HCT116 (cell line): ENCODE data around the gene RANBP3L. TPM values are rescaled to one million over a fixed set of nuclear protein-coding genes. Genes with fewer than 3 reads are reported as not detected.

Experiments used
- ATAC-seq: fragments of 200-7000 bp; cut with Tn5 transposase; 2 replicates; pipeline ENCODE4 v1.9.1; 2020; ENCODE audit warnings: mild to moderate bottlenecking, moderate library complexity
- BruUV-seq: library from RNA; stranded (reverse); fragments of 400-500 nt; replicated peaks from 2 replicates; lab custom pipeline; 2021; lab: Mats Ljungman, UMichigan
- CTCF ChIA-PET: fragments of 300-600 bp; sonication (Branson Sonifier 250); formaldehyde crosslinking; loops from one replicate; lab custom pipeline; 2021; ENCODE audit warnings: antibody characterized with exemption; lab: Charles Lee
- POLR2A ChIA-PET: fragments of 300-600, 350-600 bp; sonication (Branson Sonifier 250); formaldehyde crosslinking; loops from one replicate; lab custom pipeline; 2021; ENCODE audit warnings: antibody characterized with exemption; lab: Charles Lee
- RAD21 ChIA-PET, 2 experiments: fragments of 300-600 bp; sonication (Branson Sonifier 250); formaldehyde crosslinking; loops; one replicate each; lab custom pipeline; 2023; ENCODE audit warnings: low total read pairs in 2 of 2; ENCODE audit not compliant: uncharacterized antibody in 2 of 2, unreplicated experiment in 2 of 2, low non-redundant PET in 1 of 2; lab: Charles Lee
- DNase-seq: peaks from one replicate; pipeline ENCODE4 v3.0.0-alpha.2; 2010; ENCODE audit warnings: low read depth, low spot score
- H2AFZ ChIP-seq: fragments of 200-600 bp; shearing (Covaris generic), sonication (generic); 2 replicates; pipeline ENCODE4 v1.6.1; 2017; ENCODE audit warnings: low read depth, mixed run types, mixed read lengths, antibody characterized with exemption, low read length; ENCODE audit not compliant: poor library complexity, severe bottlenecking
- H3K27ac ChIP-seq: 2 replicates; pipeline ENCODE4 v1.5.1; 2012; ENCODE audit warnings: low read depth, low read length
- H3K27me3 ChIP-seq: fragments of 200-600 bp; sonication (generic); 2 replicates; pipeline ENCODE4 v1.6.1; 2016; ENCODE audit warnings: mixed run types, low read length, mixed read lengths; ENCODE audit not compliant: insufficient read depth
- H3K36me3 ChIP-seq, 2 experiments: fragments of 200-500 bp in 1 of 2; fragments of 200-600 bp in 1 of 2; sonication (Bioruptor generic) in 1 of 2; sonication (generic) in 1 of 2; 2 replicates each; pipeline versions ENCODE4 v1.5.1 to v1.6.1; 2014 to 2016; ENCODE audit warnings: low read length in 2 of 2, inconsistent platforms in 1 of 2, mixed read lengths in 1 of 2, mixed run types in 1 of 2; ENCODE audit not compliant: insufficient read depth in 2 of 2, control insufficient read depth in 1 of 2
- H3K4me1 ChIP-seq, 2 experiments: fragments of 200-600 bp in 1 of 2; sonication (generic) in 1 of 2; 2 replicates each; pipeline versions ENCODE4 v1.5.1 to v1.6.1; 2012 to 2017; ENCODE audit warnings: low read length in 2 of 2, inconsistent platforms in 1 of 2, mild to moderate bottlenecking in 1 of 2, mixed read lengths in 1 of 2, mixed run types in 1 of 2, moderate library complexity in 1 of 2; ENCODE audit not compliant: insufficient read depth in 2 of 2, control insufficient read depth in 1 of 2
- H3K4me2 ChIP-seq: fragments of 200-600 bp; sonication (generic); 2 replicates; pipeline ENCODE4 v1.6.1; 2017; ENCODE audit warnings: mixed run types, low read length, mixed read lengths
- H3K4me3 ChIP-seq, 2 experiments: fragments of 200-600 bp in 1 of 2; sonication (generic) in 1 of 2; replicated peaks in 1 of 2; 2 replicates each; pipeline ENCODE4 v1.5.1; 2011 to 2016; ENCODE audit warnings: low read length in 2 of 2, control low read depth in 1 of 2, low read depth in 1 of 2, mild to moderate bottlenecking in 1 of 2, mixed read lengths in 1 of 2, mixed run types in 1 of 2
- H3K79me2 ChIP-seq: fragments of 200-600 bp; sonication (generic); 2 replicates; pipeline ENCODE4 v1.6.1; 2017; ENCODE audit warnings: mild to moderate bottlenecking, mixed run types, low read length, moderate library complexity, mixed read lengths; ENCODE audit not compliant: insufficient read depth
- H3K9ac ChIP-seq: fragments of 200-600 bp; sonication (generic); 2 replicates; pipeline ENCODE4 v1.6.1; 2016; ENCODE audit warnings: low read length, mixed read lengths
- H3K9me2 ChIP-seq: fragments of 200-600 bp; sonication (generic), shearing (Covaris generic); 2 replicates; pipeline ENCODE4 v1.6.1; 2017; ENCODE audit warnings: mixed run types, mild to moderate bottlenecking, moderate library complexity; ENCODE audit not compliant: insufficient read depth
- H3K9me3 ChIP-seq, 2 experiments: fragments of 200-500 bp in 1 of 2; fragments of 200-600 bp in 1 of 2; sonication (Bioruptor generic) in 1 of 2; sonication (generic) in 1 of 2; 2 replicates each; pipeline ENCODE4 v1.6.1; 2014 to 2017; ENCODE audit warnings: low read length in 2 of 2, mixed read lengths in 2 of 2, inconsistent platforms in 1 of 2, low read depth in 1 of 2, mild to moderate bottlenecking in 1 of 2, mixed run types in 1 of 2, moderate library complexity in 1 of 2; ENCODE audit not compliant: control insufficient read depth in 1 of 2, insufficient read depth in 1 of 2
- H4K20me1 ChIP-seq: fragments of 200-600 bp; sonication (generic), shearing (Covaris generic); 2 replicates; pipeline ENCODE4 v1.6.1; 2017; ENCODE audit warnings: mixed run types, mild to moderate bottlenecking, moderate library complexity; ENCODE audit not compliant: insufficient read depth
- CBX3 ChIP-seq: IDR thresholded peaks from 2 replicates; pipeline ENCODE4 v1.6.1; 2012; ENCODE audit warnings: low read depth
- EGR1 ChIP-seq: IDR thresholded peaks from 2 replicates; pipeline ENCODE4 v1.6.1; 2012; ENCODE audit warnings: low read depth
- ELF1 ChIP-seq: IDR thresholded peaks from 2 replicates; pipeline ENCODE4 v1.6.1; 2012; ENCODE audit warnings: low read depth, borderline replicate concordance
- JUND ChIP-seq: IDR thresholded peaks from 2 replicates; pipeline ENCODE4 v1.6.1; 2012
- POLR2A ChIP-seq: IDR thresholded peaks from 2 replicates; pipeline ENCODE4 v1.7.0; 2011; ENCODE audit warnings: borderline replicate concordance; ENCODE audit not compliant: insufficient read depth, insufficient read length; ENCODE audit errors: extremely low read depth
- POLR2AphosphoS5 ChIP-seq: IDR thresholded peaks from 2 replicates; pipeline ENCODE4 v1.6.1; 2011; ENCODE audit warnings: mild to moderate bottlenecking, low read depth, low read length, moderate library complexity
- SP1 ChIP-seq: IDR thresholded peaks from 2 replicates; pipeline ENCODE4 v1.6.1; 2012; ENCODE audit warnings: low read depth
- ZNF274 ChIP-seq: fragments of 200-500 bp; sonication (Bioruptor generic); IDR thresholded peaks from 2 replicates; pipeline ENCODE4 v1.6.1; 2014; ENCODE audit warnings: mild to moderate bottlenecking, low read depth, low read length, inconsistent platforms
- intact Hi-C: fragments of 100-400 bp; cut with micrococcal nuclease; formaldehyde crosslinking; loops from 2 replicates; pipeline ENCODE4 v1.10.0; 2022
- total RNA-seq: library from RNA; stranded (reverse); gene quantifications from one replicate; pipeline ENCODE4 v1.2.1, GENCODE V29; 2021; ENCODE audit not compliant: unreplicated experiment
- TF ChIP-seq, protein P1 (sequence below): IDR thresholded peaks from 2 replicates; pipeline ENCODE4 v1.6.1; 2012; ENCODE audit warnings: low read depth
- TF ChIP-seq, protein P2 (sequence below): IDR thresholded peaks from 2 replicates; pipeline ENCODE4 v1.6.1; 2012

RANBP3L gene
- total RNA-seq, 1 experiment from 2014 or later: not detected

DNA sequence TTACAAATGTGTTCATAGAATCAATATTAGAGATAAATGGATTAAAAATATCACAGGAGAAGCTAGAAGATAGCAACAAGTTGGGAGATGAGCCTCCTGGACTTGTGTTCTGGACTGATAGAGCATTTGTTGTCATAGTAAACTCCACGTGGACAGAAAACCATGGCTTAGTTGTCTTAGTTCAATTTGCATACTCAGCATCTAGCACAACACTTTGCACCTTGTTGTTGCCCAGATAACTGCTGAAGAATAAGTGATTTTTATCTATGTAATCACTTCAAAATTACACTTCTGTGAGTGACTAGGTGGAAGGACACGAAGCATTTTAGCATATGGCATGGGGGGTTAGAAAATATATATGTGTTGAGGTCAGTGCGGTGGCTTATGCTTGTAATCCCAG is 4.0 kb downstream of the RANBP3L start:
- H3K27me3 ChIP-seq: no peaks in the 10 kb centered on the region; the same call in 1 of the 2 replicates
- no peak overlapping the region for H2AFZ ChIP-seq
- RAD21 ChIA-PET: no interaction called here
- H3K4me3 ChIP-seq: no peak overlapping the region
- no peak for TF ChIP-seq POLR2A
- TF ChIP-seq ZNF274: no peak
- TF ChIP-seq POLR2AphosphoS5: no peak
- TF ChIP-seq CBX3: no peak
- TF ChIP-seq, protein P1, sequence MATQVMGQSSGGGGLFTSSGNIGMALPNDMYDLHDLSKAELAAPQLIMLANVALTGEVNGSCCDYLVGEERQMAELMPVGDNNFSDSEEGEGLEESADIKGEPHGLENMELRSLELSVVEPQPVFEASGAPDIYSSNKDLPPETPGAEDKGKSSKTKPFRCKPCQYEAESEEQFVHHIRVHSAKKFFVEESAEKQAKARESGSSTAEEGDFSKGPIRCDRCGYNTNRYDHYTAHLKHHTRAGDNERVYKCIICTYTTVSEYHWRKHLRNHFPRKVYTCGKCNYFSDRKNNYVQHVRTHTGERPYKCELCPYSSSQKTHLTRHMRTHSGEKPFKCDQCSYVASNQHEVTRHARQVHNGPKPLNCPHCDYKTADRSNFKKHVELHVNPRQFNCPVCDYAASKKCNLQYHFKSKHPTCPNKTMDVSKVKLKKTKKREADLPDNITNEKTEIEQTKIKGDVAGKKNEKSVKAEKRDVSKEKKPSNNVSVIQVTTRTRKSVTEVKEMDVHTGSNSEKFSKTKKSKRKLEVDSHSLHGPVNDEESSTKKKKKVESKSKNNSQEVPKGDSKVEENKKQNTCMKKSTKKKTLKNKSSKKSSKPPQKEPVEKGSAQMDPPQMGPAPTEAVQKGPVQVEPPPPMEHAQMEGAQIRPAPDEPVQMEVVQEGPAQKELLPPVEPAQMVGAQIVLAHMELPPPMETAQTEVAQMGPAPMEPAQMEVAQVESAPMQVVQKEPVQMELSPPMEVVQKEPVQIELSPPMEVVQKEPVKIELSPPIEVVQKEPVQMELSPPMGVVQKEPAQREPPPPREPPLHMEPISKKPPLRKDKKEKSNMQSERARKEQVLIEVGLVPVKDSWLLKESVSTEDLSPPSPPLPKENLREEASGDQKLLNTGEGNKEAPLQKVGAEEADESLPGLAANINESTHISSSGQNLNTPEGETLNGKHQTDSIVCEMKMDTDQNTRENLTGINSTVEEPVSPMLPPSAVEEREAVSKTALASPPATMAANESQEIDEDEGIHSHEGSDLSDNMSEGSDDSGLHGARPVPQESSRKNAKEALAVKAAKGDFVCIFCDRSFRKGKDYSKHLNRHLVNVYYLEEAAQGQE: no peak
- TF ChIP-seq EGR1: no peak
- TF ChIP-seq SP1: no peak
- no peak for TF ChIP-seq ELF1
- no peak for TF ChIP-seq JUND
- TF ChIP-seq, protein P2, sequence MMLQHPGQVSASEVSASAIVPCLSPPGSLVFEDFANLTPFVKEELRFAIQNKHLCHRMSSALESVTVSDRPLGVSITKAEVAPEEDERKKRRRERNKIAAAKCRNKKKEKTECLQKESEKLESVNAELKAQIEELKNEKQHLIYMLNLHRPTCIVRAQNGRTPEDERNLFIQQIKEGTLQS: no peak
- POLR2A ChIA-PET: no interaction called here
- H3K9ac ChIP-seq: no peak overlapping the region
- no peaks in the 10 kb centered on the region for H3K79me2 ChIP-seq
- ATAC-seq (no peak), DNase-seq (no peak)
- H3K9me3 ChIP-seq: no peaks in the 10 kb centered on the region
- no peaks in the 10 kb centered on the region for H3K36me3 ChIP-seq
- H4K20me1 ChIP-seq: no peaks in the 10 kb centered on the region
- no peaks in the 10 kb centered on the region for H3K9me2 ChIP-seq
- no peaks in the 10 kb centered on the region for H3K4me1 ChIP-seq
- BruUV-seq: no TSS peak
- H3K4me2 ChIP-seq: no peak overlapping the region
- intact Hi-C loops: no loop called here
- no peak overlapping the region for H3K27ac ChIP-seq
- CTCF ChIA-PET: no interaction called here
